SK-N-SH treated with all-trans-retinoic acid at 6 μM for 48 hours (cell line): ENCODE measurements around the gene KRTDAP.
"Not testable (repeated sequence)": the region's sequence is repeated elsewhere in the genome, so short reads cannot be mapped to it uniquely, and the experiment has no call there.

Experiments used
- ARNTL ChIP-seq: fragments of 450-650 bp; formaldehyde crosslinking; IDR thresholded peaks from 2 replicates; pipeline ENCODE4 v1.5.0; 2020; ENCODE audit warnings: low read depth, mild to moderate bottlenecking, moderate library complexity, borderline replicate concordance
- BACH2 ChIP-seq: fragments of 250-450 bp; sonication (Bioruptor Pico); IDR thresholded peaks from 2 replicates; pipeline ENCODE4 v1.9.0; 2021; ENCODE audit warnings: mild to moderate bottlenecking, borderline replicate concordance
- ESRRG ChIP-seq: fragments of 250-450 bp; sonication (Bioruptor Pico); IDR thresholded peaks from 2 replicates; pipeline ENCODE4 v1.6.1; 2021; ENCODE audit warnings: mild to moderate bottlenecking
- ISL1 ChIP-seq: fragments of 250-450 bp; sonication (Bioruptor Pico); IDR thresholded peaks from 2 replicates; pipeline ENCODE4 v2.1.2; 2022; ENCODE audit warnings: mild to moderate bottlenecking, moderate library complexity
- PATZ1 ChIP-seq: fragments of 250-450 bp; sonication (Bioruptor Pico); IDR thresholded peaks from 2 replicates; pipeline ENCODE4 v1.8.0; 2020; ENCODE audit warnings: mild to moderate bottlenecking, moderate library complexity, borderline replicate concordance
- SNAI2 ChIP-seq: fragments of 250-450 bp; sonication (Bioruptor Pico); IDR thresholded peaks from 2 replicates; pipeline ENCODE4 v1.5.0; 2020; ENCODE audit warnings: mild to moderate bottlenecking, moderate library complexity
- TCF4 ChIP-seq: fragments of 250-450 bp; sonication (Bioruptor Pico); IDR thresholded peaks from 2 replicates; pipeline ENCODE4 v1.8.0; 2021; ENCODE audit warnings: mild to moderate bottlenecking, moderate library complexity, borderline replicate concordance
- TOX ChIP-seq: fragments of 250-450 bp; sonication (Bioruptor Pico); IDR thresholded peaks from 2 replicates; pipeline ENCODE4 v1.8.0; 2021; ENCODE audit warnings: mild to moderate bottlenecking, moderate library complexity, borderline replicate concordance
- TSHZ2 ChIP-seq: fragments of 250-450 bp; sonication (Bioruptor Pico); IDR thresholded peaks from 2 replicates; pipeline ENCODE4 v1.5.0; 2020; ENCODE audit warnings: mild to moderate bottlenecking, moderate library complexity
- ZFP3 ChIP-seq: fragments of 250-450 bp; sonication (Bioruptor Pico); IDR thresholded peaks from 2 replicates; pipeline ENCODE4 v1.5.0; 2020; ENCODE audit warnings: mild to moderate bottlenecking, moderate library complexity
- ZFP30 ChIP-seq: fragments of 450-650 bp; formaldehyde crosslinking; IDR thresholded peaks from 2 replicates; pipeline ENCODE4 v1.5.0; 2022; ENCODE audit warnings: mild to moderate bottlenecking, moderate library complexity
- ZNF565 ChIP-seq: fragments of 450-650 bp; formaldehyde crosslinking; conservative IDR thresholded peaks from 2 replicates; pipeline ENCODE4 v1.5.0; 2020; ENCODE audit warnings: low read depth, mild to moderate bottlenecking, moderate library complexity
- ZNF70 ChIP-seq: fragments of 450-650 bp; formaldehyde crosslinking; IDR thresholded peaks from 2 replicates; pipeline ENCODE4 v1.5.0; 2020; ENCODE audit warnings: mild to moderate bottlenecking, moderate library complexity
- TF ChIP-seq, protein P1 (sequence below): fragments of 250-450 bp; sonication (Bioruptor Pico); IDR thresholded peaks from 2 replicates; pipeline ENCODE4 v1.8.0; 2021; ENCODE audit warnings: low read depth, mild to moderate bottlenecking, moderate library complexity, borderline replicate concordance

DNA sequence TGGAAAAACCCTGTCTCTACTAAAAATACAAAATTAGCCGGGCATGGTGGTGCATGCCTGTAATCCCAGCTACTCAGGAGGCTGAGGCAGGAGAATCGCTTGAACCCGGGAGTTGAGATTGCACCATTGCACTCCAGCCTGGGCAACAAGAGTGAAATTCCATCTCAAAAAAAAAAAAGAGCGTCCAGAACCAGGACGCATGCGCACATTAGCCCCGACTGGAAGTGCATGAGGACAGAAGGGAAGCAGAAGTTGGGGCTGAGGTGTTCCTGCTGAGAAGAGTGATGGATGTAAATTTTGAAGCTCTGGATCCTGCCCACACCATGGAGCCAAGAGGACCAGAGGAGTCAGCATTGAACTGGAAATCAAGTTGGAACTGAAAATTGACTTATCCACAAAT, 15.7 kb downstream of the KRTDAP start:
- not testable (repeated sequence) for TF ChIP-seq ZFP30 (CRISPR knock-in tag); ESRRG; ISL1; ZFP3 (CRISPR knock-in tag); ZNF70; ARNTL; SNAI2 (CRISPR knock-in tag); BACH2; ZNF565 (CRISPR knock-in tag); TOX (CRISPR knock-in tag); PATZ1; TSHZ2 (CRISPR knock-in tag); TCF4 (CRISPR knock-in tag)
- TF ChIP-seq, protein P1, sequence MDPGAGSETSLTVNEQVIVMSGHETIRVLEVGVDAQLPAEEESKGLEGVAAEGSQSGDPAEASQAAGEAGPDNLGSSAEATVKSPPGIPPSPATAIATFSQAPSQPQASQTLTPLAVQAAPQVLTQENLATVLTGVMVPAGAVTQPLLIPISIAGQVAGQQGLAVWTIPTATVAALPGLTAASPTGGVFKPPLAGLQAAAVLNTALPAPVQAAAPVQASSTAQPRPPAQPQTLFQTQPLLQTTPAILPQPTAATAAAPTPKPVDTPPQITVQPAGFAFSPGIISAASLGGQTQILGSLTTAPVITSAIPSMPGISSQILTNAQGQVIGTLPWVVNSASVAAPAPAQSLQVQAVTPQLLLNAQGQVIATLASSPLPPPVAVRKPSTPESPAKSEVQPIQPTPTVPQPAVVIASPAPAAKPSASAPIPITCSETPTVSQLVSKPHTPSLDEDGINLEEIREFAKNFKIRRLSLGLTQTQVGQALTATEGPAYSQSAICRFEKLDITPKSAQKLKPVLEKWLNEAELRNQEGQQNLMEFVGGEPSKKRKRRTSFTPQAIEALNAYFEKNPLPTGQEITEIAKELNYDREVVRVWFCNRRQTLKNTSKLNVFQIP, result not testable (repeated sequence)
